Measurements from ENCODE around the gene PARP3. TPM values are rescaled to one million over a fixed set of nuclear protein-coding genes. Genes with fewer than 3 reads are reported as not detected.
A peak's percentile ranks its signal among the peaks of the same experiment; 100 is the strongest.

Gene PARP3
- total and polyA plus RNA-seq, 2 of the 8 experiments (the other 6 are each of a cell fraction or from before 2014, with no cell fraction given): 1.3 to 1.6 TPM

DNA sequence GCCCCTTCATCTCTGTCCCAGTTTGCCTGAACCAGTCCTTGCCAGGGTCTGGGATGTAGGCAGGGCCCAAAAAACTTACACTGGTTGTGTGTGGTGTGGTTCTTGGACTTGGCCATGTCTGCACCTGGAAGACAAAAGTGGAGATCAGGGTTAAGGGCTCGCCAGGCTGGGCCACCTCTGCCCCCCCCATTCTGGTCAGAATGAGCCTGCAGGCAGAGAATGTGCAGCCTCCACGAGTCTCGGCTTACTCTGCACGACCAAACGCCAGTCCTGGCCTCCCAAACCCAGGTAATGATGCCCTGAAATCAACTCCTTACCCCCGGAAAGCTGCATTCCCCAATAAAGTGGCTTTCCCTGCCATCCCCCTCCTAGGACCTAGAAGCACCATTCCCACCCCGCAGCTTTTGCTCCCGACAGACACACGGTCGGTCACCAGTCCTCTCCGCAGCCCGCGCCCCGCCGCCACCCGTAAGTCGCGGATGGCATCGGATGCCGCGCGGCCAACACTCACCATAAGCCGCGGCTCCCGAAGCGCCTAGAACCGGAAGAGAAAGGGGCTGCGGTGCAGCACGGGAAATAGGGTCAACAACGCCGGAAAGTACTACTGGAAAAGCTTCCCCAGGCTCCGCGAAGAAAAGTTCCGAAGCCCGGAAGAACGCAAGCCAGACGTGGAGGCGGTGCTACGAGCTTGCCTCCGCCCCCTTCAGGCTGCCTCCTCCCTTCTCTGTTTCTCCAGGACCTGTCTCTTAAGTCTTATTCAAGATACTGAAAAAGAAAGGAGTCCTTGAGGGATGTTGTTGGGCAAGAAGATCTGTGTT is 53.4 kb downstream of the PARP3 start, which contains the start of gene RPL29 (continued):
- TF ChIP-seq POLR2A (IDR thresholded peaks at IDR 0.05; ENCODE audit: control extremely low read depth in 1 of 2, low read depth in 2 of 2, low read length in 2 of 2) (peak in 1 of 2 experiments; percentile 96; a peak in 2 of 3 replicates), EZH2 (IDR thresholded peaks at IDR 0.05; ENCODE audit: low read depth, low read length, severe bottlenecking) (no peak), JUND (IDR thresholded peaks at IDR 0.05; ENCODE audit: low read length) (0 out of 2 replicates have a peak, but pooled peaks have one; percentile 63)
